ENCODE measurements around the gene EVA1B. TPM values are rescaled to one million over a fixed set of nuclear protein-coding genes. Genes with fewer than 3 reads are reported as not detected.
A peak's percentile ranks its signal among the peaks of the same experiment; 100 is the strongest.

EVA1B gene
- total RNA-seq, 1 donor from 2014 or later = 25.7 TPM

DNA sequence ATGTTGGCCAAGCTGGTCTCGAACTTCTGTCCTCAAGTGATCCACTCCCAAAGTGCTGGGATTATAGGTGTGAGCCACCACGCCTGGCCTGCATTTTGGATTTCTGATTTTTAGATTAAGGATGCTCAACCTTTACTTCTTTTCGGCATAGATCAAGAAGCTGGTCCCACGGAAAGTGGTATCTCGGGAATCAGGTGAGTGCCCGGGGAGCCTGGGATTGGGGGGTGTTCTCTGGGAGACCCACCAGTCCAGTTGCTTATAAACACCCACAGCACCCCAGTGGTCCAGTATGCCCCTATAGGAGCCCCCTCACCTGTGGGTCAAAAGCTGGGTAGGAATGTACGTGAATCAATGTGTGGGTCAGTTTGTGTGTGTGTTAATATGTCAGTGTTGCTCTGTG lies 14.0 kb downstream of the EVA1B start:
- DNase-seq = no peak

- DNase-seq = no peak
These were observed 15.7 kb downstream of the EVA1B start for GRCh38 chr1:36307601-36308330.

GRCh38 chr1:36306902-36307456 lies 16.5 kb downstream of the EVA1B start:
- DNase-seq = peak; percentile 97

DNA sequence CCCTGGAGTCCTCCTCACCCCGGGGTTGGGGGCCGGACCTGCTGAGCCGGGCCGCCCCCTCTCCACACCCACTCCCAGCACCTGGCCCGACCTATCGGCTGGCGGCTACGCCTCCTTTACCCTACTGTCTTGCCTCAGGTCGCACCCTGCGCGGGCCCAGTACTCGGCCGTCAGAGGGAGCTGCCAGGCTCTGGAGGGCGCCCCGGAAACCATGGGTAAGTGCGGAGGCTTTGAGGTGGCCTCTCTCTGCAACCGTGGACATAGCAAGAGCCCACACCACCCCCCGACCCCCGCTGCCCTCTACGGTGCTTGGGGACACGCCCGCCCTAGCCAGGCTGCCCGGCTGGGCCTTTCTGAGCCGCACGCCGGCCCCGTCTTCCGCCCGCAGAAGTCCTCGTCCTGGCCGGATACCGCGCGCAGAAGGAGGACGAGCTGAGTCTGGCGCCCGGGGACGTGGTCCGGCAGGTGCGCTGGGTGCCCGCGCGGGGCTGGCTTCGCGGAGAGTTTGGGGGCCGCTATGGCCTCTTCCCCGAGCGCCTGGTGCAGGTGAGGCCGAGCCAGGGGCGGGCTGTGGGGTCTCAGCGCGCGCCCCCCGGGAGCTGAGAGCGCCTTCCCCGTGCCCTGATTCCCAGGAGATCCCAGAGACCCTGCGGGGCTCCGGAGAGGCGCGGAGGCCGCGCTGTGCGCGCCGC lies 17.1 kb downstream of the EVA1B start, which contains the start of gene SH3D21:
Gene SH3D21, plus strand, starts transcription at position 159 of the 692 bp plus-strand sequence. Its CDS starts 53 bp downstream, at position 212.
- DNase-seq = peak; percentile 56

GRCh38 chr1:36305915-36306209 lies 17.6 kb downstream of the EVA1B start:
- peak; percentile 45 for DNase-seq

DNA sequence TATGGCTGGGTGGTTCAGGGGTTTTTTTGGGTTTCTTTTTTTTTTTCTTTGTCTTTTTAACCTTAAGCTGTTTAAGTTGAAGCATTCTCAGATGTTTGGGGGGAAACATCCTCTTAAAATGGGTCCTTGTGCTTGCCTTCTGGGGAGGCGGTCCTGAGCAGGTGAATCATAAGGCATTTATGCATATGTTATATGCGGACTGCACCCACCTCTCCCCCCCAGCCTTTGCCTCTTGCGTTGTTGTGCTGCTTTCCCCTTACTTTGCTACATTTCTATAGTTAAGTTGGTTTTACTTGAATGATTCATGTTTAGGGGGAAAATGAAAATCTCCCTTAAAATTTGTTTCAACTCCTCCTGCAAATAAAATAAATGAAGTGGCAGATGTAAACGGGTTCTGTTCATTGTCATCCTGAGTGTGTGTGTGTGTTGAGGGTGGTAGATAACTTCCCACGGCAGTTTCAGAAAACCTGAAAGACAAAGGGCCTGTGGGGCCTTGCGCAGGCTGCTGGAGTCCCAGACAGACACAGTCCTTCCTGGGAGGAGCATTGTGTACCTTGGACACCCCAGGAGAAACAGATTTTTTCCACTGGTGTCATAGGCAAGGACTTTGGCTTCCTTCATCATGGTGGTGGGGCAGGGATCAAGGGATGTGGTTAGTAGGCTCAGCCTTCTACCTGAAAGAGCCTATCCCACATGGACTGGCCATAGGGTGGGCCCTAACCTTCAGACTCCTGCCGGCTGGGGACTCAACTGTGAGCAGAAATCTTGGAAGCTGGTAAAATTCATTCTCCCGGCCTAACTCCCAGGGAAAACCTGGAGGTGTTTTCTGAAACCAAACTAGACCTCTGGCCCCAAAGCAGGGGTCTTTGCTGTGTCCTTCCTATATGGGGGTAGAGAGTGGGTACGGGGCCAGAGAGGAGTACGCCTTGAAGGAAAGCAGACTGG lies 18.2 kb downstream of the EVA1B start:
- no peak for DNase-seq

GRCh38 chr1:36304521-36304920 lies 18.9 kb downstream of the EVA1B start:
- DNase-seq = no peak

- DNase-seq = no peak
These were observed 19.6 kb downstream of the EVA1B start for GRCh38 chr1:36303650-36304360.

- no peak for DNase-seq
These were observed 20.2 kb downstream of the EVA1B start for GRCh38 chr1:36303244-36303643.

- no peak for DNase-seq
These were observed 22.2 kb downstream of the EVA1B start for GRCh38 chr1:36301220-36301619.

DNA sequence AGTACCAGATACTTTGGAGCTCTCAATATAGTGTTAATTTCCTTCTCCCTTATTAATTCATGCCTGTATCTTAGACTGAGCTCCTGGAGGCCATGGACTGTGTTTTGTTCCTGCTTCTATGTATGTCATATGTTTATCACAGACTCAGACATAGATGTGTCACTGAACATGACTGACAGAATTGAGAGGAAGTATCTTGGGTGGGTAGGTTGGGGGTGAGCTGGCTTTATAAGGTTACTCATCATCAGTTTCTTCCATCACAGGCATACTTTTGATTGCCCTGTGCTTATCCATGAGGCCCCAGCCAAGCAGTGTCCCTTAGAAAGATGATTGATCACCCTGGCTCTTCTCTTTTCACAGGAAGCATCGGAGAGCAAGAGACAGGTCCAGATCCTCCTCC lies 22.9 kb downstream of the EVA1B start:
- DNase-seq = no peak

- DNase-seq = no peak
These were observed 24.8 kb downstream of the EVA1B start for GRCh38 chr1:36298640-36299039.

DNA sequence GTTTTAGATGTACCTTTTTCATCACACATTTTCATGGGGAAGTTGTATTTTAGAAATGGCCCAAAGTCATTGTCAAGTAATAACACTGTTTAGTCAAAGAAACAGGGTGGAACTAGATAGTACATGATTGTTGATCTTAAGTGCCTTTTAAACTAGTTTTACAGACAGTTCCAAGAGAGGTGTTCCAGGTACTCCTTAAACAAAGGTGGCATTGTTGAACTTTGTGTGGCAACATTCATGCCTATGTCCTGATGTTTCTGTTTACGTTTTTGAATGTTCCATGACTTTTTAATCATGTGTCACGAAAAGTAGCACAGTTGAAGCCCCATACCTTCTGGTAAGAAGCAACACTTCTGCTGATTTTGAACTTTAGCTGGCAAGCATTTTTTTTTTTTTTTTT lies 26.4 kb downstream of the EVA1B start:
- no peak for DNase-seq

DNA sequence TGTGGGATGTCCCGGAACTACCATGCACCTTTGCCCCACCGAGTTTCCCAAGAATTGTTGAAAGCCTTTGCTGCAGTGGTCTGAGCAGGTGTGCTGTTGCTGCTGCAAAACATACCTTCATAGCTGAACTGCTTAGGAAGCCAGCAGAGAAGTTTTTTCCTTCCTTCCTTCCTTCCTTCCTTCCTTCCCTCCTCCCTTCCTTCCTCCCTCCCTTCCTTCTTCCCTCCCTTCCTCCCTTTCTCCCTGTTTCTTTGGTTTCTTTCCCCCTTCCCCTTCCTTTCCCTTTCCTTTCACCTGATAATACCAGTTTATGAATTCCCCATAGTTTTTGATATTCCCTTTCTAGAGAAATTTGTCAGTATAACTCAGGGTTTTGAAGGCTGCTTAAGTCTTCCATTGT lies 28.1 kb downstream of the EVA1B start:
- DNase-seq = no peak

GRCh38 chr1:36287595-36287994 lies 35.9 kb downstream of the EVA1B start:
- no peak for DNase-seq

DNA sequence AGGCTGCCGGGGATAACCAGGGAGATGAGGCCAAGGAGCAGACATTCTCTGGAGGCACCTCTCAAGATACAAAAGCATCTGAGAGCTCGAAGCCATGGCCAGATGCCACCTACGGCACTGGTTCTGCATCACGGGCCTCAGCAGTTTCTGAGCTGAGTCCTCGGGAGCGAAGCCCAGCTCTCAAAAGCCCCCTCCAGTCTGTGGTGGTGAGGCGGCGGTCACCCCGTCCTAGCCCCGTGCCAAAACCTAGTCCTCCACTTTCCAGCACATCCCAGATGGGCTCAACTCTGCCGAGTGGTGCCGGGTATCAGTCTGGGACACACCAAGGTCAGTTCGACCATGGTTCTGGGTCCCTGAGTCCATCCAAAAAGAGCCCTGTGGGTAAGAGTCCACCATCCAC lies 36.6 kb downstream of the EVA1B start:
- DNase-seq = no peak

GRCh38 chr1:36285443-36286101 lies 37.9 kb downstream of the EVA1B start:
- DNase-seq = peak; percentile 95

DNA sequence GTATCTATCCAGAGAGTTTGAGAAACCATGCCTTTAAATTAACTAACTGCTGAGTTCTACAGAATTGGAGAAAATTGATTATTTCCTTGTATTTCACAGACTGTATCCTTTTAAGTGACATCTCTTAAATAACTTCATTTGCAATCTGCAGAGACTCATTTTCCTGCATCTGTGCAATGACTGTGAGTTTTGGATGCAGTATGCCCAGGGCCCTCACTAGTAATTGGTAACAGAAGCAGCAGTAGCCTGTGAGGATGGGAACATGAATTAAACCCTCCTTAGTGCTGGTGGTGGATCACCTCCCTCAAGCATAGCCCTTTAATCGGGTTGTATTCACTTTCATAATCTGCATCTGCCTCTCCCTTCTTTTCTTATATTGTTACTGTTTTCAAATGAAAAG lies 38.9 kb downstream of the EVA1B start:
- no peak for DNase-seq

DNA sequence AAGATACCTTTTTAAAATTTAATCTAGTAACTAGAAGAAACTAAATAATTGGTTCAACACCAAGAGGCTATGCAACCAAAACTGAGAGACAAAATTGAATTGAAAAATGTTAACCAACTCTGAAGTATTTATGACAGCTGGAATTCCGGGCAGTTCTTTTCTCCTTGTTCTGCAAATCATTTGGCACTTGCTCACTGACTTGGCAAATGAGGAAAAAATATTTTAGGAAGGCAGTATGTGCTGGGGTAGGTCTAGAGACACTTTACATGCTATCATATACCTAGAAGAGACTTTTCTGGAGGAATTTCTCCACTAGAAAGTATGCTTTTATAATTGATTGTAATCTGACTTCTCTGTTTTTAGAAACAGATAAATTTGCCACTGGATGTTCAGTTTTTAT lies 39.4 kb downstream of the EVA1B start:
- peak; percentile 51 for DNase-seq

GRCh38 chr1:36279789-36280296 lies 43.6 kb downstream of the EVA1B start:
- no peak for DNase-seq
